ENCODE results near the gene TBC1D17. TPM values are rescaled to one million over a fixed set of nuclear protein-coding genes. Genes with fewer than 3 reads are reported as not detected.

Gene TBC1D17
- total RNA-seq, 4 donors from 2014 or later, result 15.6 to 24.9 (median 22.3) TPM

GRCh38 chr19:49835562-49835961 is 41.9 kb upstream of the TBC1D17 start:
- ATAC-seq (ENCODE audit: low FRiP score) (no peak), DNase-seq (ENCODE audit: low spot score) (no peak)
- TF ChIP-seq, protein P1, sequence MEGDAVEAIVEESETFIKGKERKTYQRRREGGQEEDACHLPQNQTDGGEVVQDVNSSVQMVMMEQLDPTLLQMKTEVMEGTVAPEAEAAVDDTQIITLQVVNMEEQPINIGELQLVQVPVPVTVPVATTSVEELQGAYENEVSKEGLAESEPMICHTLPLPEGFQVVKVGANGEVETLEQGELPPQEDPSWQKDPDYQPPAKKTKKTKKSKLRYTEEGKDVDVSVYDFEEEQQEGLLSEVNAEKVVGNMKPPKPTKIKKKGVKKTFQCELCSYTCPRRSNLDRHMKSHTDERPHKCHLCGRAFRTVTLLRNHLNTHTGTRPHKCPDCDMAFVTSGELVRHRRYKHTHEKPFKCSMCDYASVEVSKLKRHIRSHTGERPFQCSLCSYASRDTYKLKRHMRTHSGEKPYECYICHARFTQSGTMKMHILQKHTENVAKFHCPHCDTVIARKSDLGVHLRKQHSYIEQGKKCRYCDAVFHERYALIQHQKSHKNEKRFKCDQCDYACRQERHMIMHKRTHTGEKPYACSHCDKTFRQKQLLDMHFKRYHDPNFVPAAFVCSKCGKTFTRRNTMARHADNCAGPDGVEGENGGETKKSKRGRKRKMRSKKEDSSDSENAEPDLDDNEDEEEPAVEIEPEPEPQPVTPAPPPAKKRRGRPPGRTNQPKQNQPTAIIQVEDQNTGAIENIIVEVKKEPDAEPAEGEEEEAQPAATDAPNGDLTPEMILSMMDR (IDR thresholded peaks at IDR 0.05), result no peak

DNA sequence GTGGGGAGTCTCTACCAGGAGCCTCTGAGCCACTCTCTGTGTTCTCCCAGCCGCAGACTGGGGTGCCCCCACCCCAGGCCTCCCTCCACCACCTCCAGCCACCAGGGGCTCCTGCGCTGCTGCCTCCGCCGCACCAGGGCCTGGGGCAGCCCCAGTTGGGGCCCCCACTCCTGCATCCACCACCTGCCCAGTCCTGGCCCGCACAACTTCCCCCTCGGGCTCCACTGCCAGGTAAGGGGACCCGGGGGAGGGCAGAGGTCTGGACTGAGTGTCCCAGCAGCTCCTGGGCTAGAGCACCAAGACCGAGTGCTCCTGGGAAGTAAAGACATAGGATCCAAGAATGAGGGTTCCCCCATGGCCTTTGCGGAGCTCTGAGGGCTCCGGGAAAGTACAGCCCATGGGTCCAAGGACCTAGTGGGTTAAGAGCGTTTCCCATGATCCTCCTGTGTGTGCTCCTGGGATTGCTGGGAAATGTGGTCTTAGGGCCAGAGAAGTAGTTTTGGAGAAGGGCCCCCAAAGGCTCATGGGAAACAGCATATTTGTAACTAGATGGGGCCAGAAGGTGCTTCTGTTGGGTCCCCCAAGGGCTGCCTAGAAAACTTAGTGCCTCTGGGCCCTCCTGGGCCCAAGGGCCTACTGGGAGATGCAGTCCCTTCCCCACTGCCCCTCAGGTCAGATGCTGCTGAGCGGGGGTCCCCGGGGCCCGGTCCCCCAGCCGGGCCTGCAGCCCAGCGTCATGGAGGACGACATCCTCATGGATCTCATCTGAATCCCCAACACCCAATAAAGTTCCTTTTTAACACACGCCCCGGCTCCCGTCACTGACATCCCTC is 41.1 kb upstream of the TBC1D17 start:
- ATAC-seq (ENCODE audit: low FRiP score) (no peak), DNase-seq (ENCODE audit: low spot score) (no peak)
- TF ChIP-seq, protein P1 (IDR thresholded peaks at IDR 0.05), result no peak

DNA sequence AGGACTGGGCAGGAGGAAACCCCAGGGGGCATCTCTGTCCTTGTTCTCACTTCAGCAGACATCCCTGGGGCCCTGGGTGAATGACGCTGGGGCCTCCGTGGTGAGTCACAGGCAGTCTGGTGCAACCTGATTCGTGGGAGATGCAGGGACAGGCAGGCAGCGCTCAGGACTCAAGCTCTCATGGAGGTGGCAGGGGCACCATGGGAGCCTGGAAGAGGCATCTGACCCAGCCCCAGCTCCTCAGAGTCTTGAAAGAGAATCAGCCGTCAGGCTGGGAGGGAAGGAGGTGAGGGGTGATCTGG is 40.5 kb upstream of the TBC1D17 start:
- TF ChIP-seq, protein P1 (IDR thresholded peaks at IDR 0.05), result no peak
- DNase-seq (ENCODE audit: low spot score) (no peak), ATAC-seq (ENCODE audit: low FRiP score) (no peak)

DNA sequence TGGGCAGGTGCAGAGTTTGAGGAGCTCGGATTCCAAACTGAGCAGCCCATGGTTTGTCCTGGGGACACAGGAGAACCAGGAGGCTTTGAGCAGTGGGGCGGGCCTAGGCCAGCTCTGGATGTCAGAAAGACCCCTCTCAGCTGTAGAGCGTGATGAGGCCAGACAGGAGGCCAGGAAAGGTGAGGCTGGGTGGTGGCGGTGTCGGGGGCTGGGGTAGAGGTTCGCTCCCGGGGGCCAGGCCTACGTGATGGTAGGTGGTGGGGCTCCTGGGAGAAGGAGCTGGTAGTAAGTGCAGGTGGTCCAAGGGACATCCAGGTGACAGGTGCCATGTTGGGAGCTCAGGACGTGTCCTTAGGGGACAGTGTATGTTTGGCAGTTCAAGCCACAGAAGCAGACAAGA is 40.1 kb upstream of the TBC1D17 start:
- DNase-seq (ENCODE audit: low spot score) (no peak), ATAC-seq (ENCODE audit: low FRiP score) (no peak)
- TF ChIP-seq, protein P1 (IDR thresholded peaks at IDR 0.05), result no peak

DNA sequence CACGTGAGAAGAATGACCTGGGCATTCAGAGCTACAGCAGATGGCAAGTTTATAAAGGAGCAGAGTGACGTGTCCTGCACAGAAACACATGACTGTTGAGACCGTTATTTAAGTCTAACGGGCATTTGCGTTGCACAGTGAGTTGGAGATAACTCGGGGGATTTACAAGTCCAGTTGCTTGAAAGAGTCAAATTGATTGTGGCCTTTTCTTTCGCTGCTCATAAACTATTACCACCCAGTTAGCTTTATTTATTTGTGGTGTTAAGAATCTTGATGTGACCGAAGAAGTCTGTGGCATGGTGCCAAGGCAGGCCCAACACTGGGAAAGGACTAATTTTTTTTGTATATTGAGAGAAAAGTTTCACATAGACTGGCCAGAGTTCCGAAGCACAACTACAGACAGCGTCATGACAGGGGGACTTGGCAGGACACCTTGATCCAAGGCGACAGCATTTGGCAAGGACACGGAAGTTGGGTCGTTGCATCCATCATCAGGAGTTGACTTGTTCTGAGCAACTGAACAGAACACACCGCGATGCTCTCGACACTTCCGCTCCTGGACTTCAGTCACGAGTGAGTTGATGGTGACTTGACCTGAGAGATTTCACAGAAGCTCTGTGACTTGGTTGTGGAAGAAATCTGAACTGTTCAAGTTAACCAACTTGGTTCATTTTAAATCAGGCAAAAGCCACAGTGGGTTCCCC is 38.5 kb upstream of the TBC1D17 start:
- DNase-seq (ENCODE audit: low spot score) (no peak), ATAC-seq (ENCODE audit: low FRiP score) (no peak)
- TF ChIP-seq, protein P1 (IDR thresholded peaks at IDR 0.05), result no peak

DNA sequence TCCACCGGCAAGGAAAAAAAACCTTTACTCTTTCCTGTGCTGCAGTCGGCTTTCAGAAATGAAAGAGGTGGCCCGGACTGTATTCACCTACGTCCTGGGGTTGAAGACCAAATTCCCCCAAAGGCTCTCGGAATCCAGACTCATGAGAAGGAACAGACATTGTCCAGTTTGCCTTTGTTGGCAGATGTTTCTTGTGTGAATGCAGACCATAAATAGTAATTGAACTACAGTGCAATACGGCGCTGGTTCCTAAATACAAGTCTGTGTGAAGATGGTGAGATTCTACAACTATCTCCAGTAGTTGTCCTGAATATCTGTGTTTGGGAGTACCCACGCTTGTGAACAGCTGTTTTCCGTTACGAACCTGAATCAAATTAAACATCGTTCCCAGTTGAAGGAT is 37.8 kb upstream of the TBC1D17 start:
- DNase-seq (ENCODE audit: low spot score) (no peak), ATAC-seq (ENCODE audit: low FRiP score) (no peak)
- TF ChIP-seq, protein P1 (IDR thresholded peaks at IDR 0.05), result no peak

DNA sequence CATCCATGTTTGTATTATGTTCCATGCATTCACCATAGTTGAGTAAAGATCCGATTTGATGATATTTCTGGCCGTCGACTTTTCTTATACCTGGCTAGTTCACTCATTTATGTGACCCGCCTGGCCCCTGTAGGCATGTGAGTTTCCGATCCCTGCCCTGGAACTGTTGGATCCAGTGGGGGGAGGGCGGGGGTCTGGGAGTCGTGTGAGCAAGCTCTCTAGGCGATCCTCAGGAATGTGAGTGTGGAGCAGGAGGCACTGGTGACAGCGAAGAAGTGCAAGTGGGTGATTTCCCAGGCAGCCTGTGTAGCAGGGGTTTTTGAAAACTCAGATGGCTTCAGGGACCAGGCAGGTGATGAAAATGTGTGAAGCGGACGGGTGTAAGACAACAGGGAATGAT is 37.2 kb upstream of the TBC1D17 start:
- ATAC-seq (ENCODE audit: low FRiP score), result no peak
- TF ChIP-seq, protein P1 (IDR thresholded peaks at IDR 0.05), result no peak
- no peak for DNase-seq (ENCODE audit: low spot score)
